OCI-LY7 (cell line): Measurements from ENCODE around the gene MGMT. TPM values are rescaled to one million over a fixed set of nuclear protein-coding genes. Genes with fewer than 3 reads are reported as not detected.

ENCODE experiments used
- BruUV-seq: library from RNA; stranded (reverse); fragments of 400-500 nt; replicated peaks from 2 replicates; lab custom pipeline; 2021; lab: Mats Ljungman, UMichigan
- CTCF ChIA-PET: fragments of 300-600 bp; sonication (Branson Sonifier 250); formaldehyde crosslinking; loops from one replicate; lab custom pipeline; 2022; ENCODE audit warnings: antibody characterized with exemption; ENCODE audit not compliant: unreplicated experiment; lab: Charles Lee
- POLR2A ChIA-PET: fragments of 300-600 bp; sonication (Branson Sonifier 250); formaldehyde crosslinking; loops from one replicate; lab custom pipeline; 2022; ENCODE audit warnings: antibody characterized with exemption; lab: Charles Lee
- DNase-seq: peaks from one replicate; pipeline ENCODE4 v3.0.0-alpha.2; 2015; ENCODE audit warnings: low spot score
- H2AFZ ChIP-seq: fragments of 200-600 bp; sonication (generic), shearing (Covaris generic); 2 replicates; pipeline ENCODE4 v1.6.1; 2014; ENCODE audit warnings: mild to moderate bottlenecking, antibody characterized with exemption, low read length, moderate library complexity
- H3K27ac ChIP-seq: fragments of 200-600 bp; sonication (generic); 2 replicates; pipeline ENCODE4 v1.5.1; 2014; ENCODE audit warnings: mixed run types, low read depth, mild to moderate bottlenecking, moderate library complexity, low read length, inconsistent platforms; ENCODE audit not compliant: poor library complexity, severe bottlenecking
- H3K36me3 ChIP-seq: fragments of 200-600 bp; sonication (generic); 2 replicates; pipeline ENCODE4 v1.6.1; 2014; ENCODE audit warnings: mild to moderate bottlenecking, antibody characterized with exemption, low read length, moderate library complexity, mixed read lengths; ENCODE audit not compliant: insufficient read depth
- H3K4me1 ChIP-seq: fragments of 200-600 bp; sonication (generic); 2 replicates; pipeline ENCODE4 v1.5.1; 2014; ENCODE audit warnings: mild to moderate bottlenecking, low read length; ENCODE audit not compliant: insufficient read depth, poor library complexity, severe bottlenecking
- H3K4me2 ChIP-seq: fragments of 200-600 bp; sonication (generic); 2 replicates; pipeline ENCODE4 v1.6.1; 2014; ENCODE audit warnings: mild to moderate bottlenecking, low read length
- H3K4me3 ChIP-seq: fragments of 200-600 bp; sonication (generic); 2 replicates; pipeline ENCODE4 v1.5.1; 2014; ENCODE audit warnings: mild to moderate bottlenecking, low read depth, low read length; ENCODE audit not compliant: poor library complexity, severe bottlenecking
- H3K79me2 ChIP-seq: fragments of 200-600 bp; sonication (generic); 2 replicates; pipeline ENCODE4 v1.6.1; 2016; ENCODE audit warnings: low read depth, mild to moderate bottlenecking, low read length, moderate library complexity, mixed read lengths; ENCODE audit not compliant: insufficient read depth
- H3K9me2 ChIP-seq: fragments of 200-600 bp; sonication (generic); 2 replicates; pipeline ENCODE4 v1.6.1; 2016; ENCODE audit warnings: mild to moderate bottlenecking, low read length, mixed read lengths; ENCODE audit not compliant: insufficient read depth
- H3K9me3 ChIP-seq: fragments of 200-600 bp; sonication (generic); 2 replicates; pipeline ENCODE4 v1.6.1; 2014; ENCODE audit warnings: mild to moderate bottlenecking, mixed run types, low read length, mixed read lengths
- H4K20me1 ChIP-seq: fragments of 200-600 bp; sonication (generic); 2 replicates; pipeline ENCODE4 v1.6.1; 2014; ENCODE audit warnings: mild to moderate bottlenecking, antibody characterized with exemption, low read length, moderate library complexity, mixed read lengths; ENCODE audit not compliant: insufficient read depth
- EZH2phosphoT487 ChIP-seq: fragments of 200-600 bp; sonication (generic); IDR thresholded peaks from 2 replicates; pipeline ENCODE4 v1.6.1; 2018; ENCODE audit warnings: low read depth, borderline replicate concordance, mild to moderate bottlenecking, mixed run types, antibody characterized with exemption, low read length, moderate library complexity, mixed read lengths
- intact Hi-C: fragments of 100-400 bp; cut with micrococcal nuclease; formaldehyde crosslinking; loops from one replicate; pipeline ENCODE4 v1.10.0; 2022; ENCODE audit not compliant: unreplicated experiment
- total RNA-seq, 2 experiments: library from RNA; depleted of rRNA in 1 of 2; stranded (reverse); fragments of >200 nt in 1 of 2; shearing (Covaris generic) in 1 of 2; gene quantifications; 2 replicates each; pipeline ENCODE4 v1.2.3, GENCODE V29; 2014 to 2022
- TF ChIP-seq, protein P1 (sequence below): fragments of 200-600 bp; sonication (generic); conservative IDR thresholded peaks from 2 replicates; pipeline ENCODE4 v1.5.1; 2014; ENCODE audit warnings: mild to moderate bottlenecking, antibody characterized with exemption, low read length, moderate library complexity, mixed read lengths

The MGMT gene
- total RNA-seq, 2 experiments from 2014 or later, result 19.7 to 25.0 TPM

DNA sequence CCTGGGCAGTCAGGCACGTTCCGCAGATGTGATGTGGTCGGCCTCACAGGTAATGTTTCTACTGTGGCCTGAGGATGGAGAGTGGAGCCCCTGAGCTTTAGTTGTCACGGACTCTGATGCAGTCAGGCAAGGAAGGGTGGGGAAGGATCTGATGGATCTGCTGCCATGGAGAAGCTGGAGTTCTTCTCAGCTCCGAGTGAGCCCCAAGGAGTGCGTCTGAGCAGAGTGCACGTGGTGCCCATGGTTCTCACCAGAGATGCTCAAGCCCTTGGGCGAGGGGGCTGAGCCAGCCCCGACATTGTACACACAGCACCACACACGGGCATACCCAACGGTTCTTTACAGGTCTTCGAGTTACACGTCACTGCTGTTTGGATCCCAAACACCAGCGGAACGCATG is 304.5 kb downstream of the MGMT start:
- no peak overlapping the region for H3K27ac ChIP-seq
- TF ChIP-seq, protein P1, sequence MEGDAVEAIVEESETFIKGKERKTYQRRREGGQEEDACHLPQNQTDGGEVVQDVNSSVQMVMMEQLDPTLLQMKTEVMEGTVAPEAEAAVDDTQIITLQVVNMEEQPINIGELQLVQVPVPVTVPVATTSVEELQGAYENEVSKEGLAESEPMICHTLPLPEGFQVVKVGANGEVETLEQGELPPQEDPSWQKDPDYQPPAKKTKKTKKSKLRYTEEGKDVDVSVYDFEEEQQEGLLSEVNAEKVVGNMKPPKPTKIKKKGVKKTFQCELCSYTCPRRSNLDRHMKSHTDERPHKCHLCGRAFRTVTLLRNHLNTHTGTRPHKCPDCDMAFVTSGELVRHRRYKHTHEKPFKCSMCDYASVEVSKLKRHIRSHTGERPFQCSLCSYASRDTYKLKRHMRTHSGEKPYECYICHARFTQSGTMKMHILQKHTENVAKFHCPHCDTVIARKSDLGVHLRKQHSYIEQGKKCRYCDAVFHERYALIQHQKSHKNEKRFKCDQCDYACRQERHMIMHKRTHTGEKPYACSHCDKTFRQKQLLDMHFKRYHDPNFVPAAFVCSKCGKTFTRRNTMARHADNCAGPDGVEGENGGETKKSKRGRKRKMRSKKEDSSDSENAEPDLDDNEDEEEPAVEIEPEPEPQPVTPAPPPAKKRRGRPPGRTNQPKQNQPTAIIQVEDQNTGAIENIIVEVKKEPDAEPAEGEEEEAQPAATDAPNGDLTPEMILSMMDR, result no peak
- no peak for TF ChIP-seq EZH2phosphoT487
- H3K4me1 ChIP-seq, result no peaks in the 10 kb centered on the region
- no peak overlapping the region for H3K4me2 ChIP-seq
- H3K9me3 ChIP-seq, result no peaks in the 10 kb centered on the region
- no peaks in the 10 kb centered on the region for H4K20me1 ChIP-seq
- intact Hi-C loops, result no loop called here
- H3K9me2 ChIP-seq, result no peaks in the 10 kb centered on the region
- no peaks in the 10 kb centered on the region for H3K36me3 ChIP-seq
- TSS peak; percentile 45 for BruUV-seq
- H3K4me3 ChIP-seq, result no peak overlapping the region
- H3K79me2 ChIP-seq, result no peaks in the 10 kb centered on the region
- H2AFZ ChIP-seq, result no peak overlapping the region
- DNase-seq, result no peak
- POLR2A ChIA-PET, result no interaction called here
- CTCF ChIA-PET, result no interaction called here

DNA sequence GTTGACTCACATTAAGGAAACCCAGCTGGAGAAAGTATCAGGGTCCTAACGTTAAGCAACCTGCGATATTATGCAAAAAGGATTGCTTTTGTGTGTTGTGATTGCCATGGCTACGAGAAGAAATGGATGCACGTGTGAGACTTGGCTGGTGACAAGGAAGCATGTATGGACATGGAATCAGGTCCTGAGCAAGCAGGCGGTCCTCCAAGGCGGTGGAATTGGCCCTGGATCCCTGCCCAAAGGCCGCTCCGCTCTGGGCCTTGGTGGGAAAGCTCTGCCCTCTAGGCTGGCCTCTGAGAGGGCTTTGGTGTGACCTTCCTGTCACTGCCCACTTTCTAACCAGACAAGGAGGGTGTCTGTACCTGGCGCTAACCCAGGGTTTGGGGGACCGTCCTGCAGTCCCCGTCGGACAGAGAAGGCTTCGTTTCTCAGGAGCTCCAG is 305.0 kb downstream of the MGMT start:
- Histone ChIP-seq H3K9me2 (no peaks in the 10 kb centered on the region), H4K20me1 (no peaks in the 10 kb centered on the region), H3K4me3 (no peak overlapping the region), H3K79me2 (no peaks in the 10 kb centered on the region), H3K27ac (no peak overlapping the region), H3K4me1 (no peaks in the 10 kb centered on the region), H3K36me3 (no peaks in the 10 kb centered on the region), H3K4me2 (no peak overlapping the region), H2AFZ (no peak overlapping the region), H3K9me3 (no peaks in the 10 kb centered on the region)
- TF ChIP-seq, protein P1, result no peak
- TF ChIP-seq EZH2phosphoT487, result no peak
- ChIA-PET POLR2A (no interaction called here), CTCF (no interaction called here)
- intact Hi-C loops, result no loop called here
- no TSS peak for BruUV-seq
- no peak for DNase-seq

DNA sequence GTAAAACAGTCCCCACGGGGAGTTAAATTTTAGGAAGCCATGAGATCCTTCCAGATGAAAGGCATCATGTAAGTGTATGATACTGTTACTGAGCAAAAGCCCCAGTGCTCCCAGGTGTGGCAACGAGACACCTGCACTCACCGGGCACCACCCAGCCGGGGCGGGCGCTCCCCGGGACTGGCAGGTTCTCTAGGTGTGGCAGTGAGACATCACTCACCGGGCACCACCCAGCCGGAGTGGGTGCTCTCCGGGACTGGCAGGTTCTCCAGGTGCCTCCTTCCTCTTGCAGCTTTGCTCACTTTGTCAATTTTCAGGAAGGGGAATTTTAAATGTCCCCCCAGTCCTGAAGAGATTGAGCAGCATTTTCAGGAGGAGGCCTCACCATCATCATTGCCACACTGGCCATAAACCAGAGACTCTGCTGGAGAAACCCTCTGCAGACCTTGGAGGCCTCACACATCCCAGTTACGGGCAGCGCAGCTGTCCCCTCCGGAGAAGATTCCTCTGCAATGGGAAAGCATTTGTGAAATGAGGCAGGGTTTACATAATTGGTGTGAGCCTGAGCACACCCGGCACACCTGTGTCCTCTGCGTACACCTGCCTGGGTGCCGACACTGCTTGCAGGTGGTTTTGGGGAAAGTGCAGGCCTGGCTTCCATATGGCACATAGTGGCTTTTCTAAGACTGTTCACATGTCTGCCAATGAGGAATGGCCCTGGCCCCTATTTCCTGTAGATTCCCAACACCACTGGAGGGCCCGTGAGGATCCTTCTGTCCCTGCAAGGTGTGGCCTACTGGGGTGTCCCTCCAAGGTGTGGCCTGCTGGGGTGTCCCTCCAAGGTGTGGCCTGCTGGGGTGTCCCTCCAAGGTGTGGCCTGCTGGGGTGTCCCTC is 305.7 kb downstream of the MGMT start:
- Histone ChIP-seq H2AFZ (no peak overlapping the region), H3K4me3 (no peak overlapping the region), H3K4me1 (no peaks in the 10 kb centered on the region), H3K9me3 (no peaks in the 10 kb centered on the region), H3K9me2 (no peaks in the 10 kb centered on the region), H3K27ac (no peak overlapping the region), H3K4me2 (no peak overlapping the region), H4K20me1 (no peaks in the 10 kb centered on the region), H3K36me3 (no peaks in the 10 kb centered on the region), H3K79me2 (no peaks in the 10 kb centered on the region)
- intact Hi-C loops, result no loop called here
- BruUV-seq, result no TSS peak
- ChIA-PET CTCF (no interaction called here), POLR2A (interaction anchor here (0.6 kb wide), 1 partner anchor 42 kb away, joined by 3 read pairs; no protein-coding TSS in a partner anchor)
- TF ChIP-seq, protein P1, result no peak
- no peak for TF ChIP-seq EZH2phosphoT487
- no peak for DNase-seq
